Esophagus (tissue), 2 donors: ENCODE data around the gene ENTHD1. TPM values are rescaled to one million over a fixed set of nuclear protein-coding genes. Genes with fewer than 3 reads are reported as not detected.

Experiments
- H3K27ac ChIP-seq, 2 donors: one replicate each; pipeline ENCODE4 v1.5.1; 2013; ENCODE audit warnings: low read depth in 2 of 2, mild to moderate bottlenecking in 2 of 2, inconsistent platforms in 1 of 2, low read length in 1 of 2, moderate library complexity in 1 of 2
- H3K27me3 ChIP-seq, 2 donors: one replicate each; pipeline ENCODE4 v1.6.1; 2013; ENCODE audit warnings: low read length in 2 of 2, control low read depth in 1 of 2, mild to moderate bottlenecking in 1 of 2; ENCODE audit not compliant: insufficient read depth in 2 of 2, control insufficient read depth in 1 of 2
- H3K36me3 ChIP-seq, 2 donors: one replicate each; pipeline ENCODE4 v1.6.1; 2013; ENCODE audit warnings: low read length in 1 of 2; ENCODE audit not compliant: control insufficient read depth in 2 of 2, insufficient read depth in 2 of 2
- H3K4me1 ChIP-seq, 2 donors: one replicate each; pipeline ENCODE4 v1.6.1; 2013; ENCODE audit warnings: low read length in 1 of 2; ENCODE audit not compliant: control insufficient read depth in 2 of 2, insufficient read depth in 2 of 2
- H3K4me3 ChIP-seq, 2 donors: one replicate each; pipeline ENCODE4 v1.5.1; 2013; ENCODE audit warnings: low read length in 2 of 2, mild to moderate bottlenecking in 2 of 2, low read depth in 1 of 2, moderate library complexity in 1 of 2
- H3K9me3 ChIP-seq, 2 donors: one replicate each; pipeline ENCODE4 v1.6.1; 2013; ENCODE audit warnings: mild to moderate bottlenecking in 2 of 2, low read depth in 1 of 2, low read length in 1 of 2, moderate library complexity in 1 of 2; ENCODE audit not compliant: control insufficient read depth in 2 of 2, insufficient read depth in 1 of 2
- WGBS, 2 donors: extraction: QIAGEN DNeasy Blood & Tissue Kit; methylation state at CpG; one replicate each; pipeline ENCODE4 v1.1.7; 2013; 5-methylcytosine and 5-hydroxymethylcytosine counted together
- polyA plus RNA-seq, 2 donors: library from polyadenylated mRNA; stranded (reverse); fragments of 200-250 nt; gene quantifications; one replicate each; pipeline ENCODE4 v1.2.3, GENCODE V29; 2013
- donor health status: healthy with polysubstance abuse.
- donor health status: Bipolar disorder and iron deficiency.

The ENTHD1 gene
- polyA plus RNA-seq, 2 donors = not detected

DNA sequence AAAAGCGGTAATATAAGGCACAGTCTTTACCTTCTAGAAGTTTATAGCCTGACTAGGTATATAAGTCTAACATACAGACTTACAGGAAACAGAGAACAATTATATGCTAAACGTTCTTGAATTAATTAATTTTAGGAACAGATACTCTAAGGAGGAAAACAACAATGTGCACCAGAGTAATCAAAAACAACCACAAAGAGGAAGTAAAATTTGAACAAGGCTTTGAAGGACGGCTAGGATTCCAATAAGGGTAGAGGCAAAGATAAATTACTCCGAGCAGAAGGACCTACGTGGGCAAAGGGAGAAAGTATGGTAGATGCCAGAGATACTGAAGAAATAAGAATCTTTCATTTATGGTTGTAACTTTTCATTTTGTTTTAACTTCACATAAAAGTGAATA is 54.4 kb downstream of the ENTHD1 start:
- no peak overlapping the region for H3K27ac ChIP-seq
- H3K4me1 ChIP-seq = no peaks in the 10 kb centered on the region
- H3K36me3 ChIP-seq = no peaks in the 10 kb centered on the region
- peaks cover 0 to 2% of the 10 kb centered on the region in 2 donors for H3K9me3 ChIP-seq
- peaks cover 0 to 5% of the 10 kb centered on the region in 2 donors for H3K27me3 ChIP-seq
- WGBS, 2 donors = 61 to 70% methylated on average over 5 of the region's 5 CpGs
- H3K4me3 ChIP-seq = no peak overlapping the region

DNA sequence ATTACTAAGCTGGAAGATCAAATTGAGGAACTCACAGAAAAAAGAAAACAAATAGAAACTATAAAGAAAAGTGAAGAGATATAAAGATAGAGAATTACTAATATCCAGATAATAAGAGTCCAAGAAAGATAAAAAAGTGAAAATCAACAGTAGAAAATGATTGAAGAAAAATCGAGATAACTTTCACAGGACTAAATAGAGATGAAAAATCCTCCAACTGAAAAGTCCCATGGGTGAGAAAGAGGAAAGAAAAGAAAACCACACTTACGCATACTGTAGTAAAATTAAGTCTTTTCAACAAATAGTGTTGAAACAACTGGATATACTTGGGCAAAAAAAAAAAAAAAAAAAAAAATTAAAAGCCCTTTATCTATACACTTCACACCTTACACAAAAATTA is 60.0 kb downstream of the ENTHD1 start:
- no peaks in the 10 kb centered on the region for H3K9me3 ChIP-seq
- peaks cover 0 to 3% of the 10 kb centered on the region in 2 donors for H3K27me3 ChIP-seq
- no peaks in the 10 kb centered on the region for H3K36me3 ChIP-seq
- no peak overlapping the region for H3K27ac ChIP-seq
- no peaks in the 10 kb centered on the region for H3K4me1 ChIP-seq
- 80 to 89% methylated on average over 2 of the region's 2 CpGs for WGBS, 2 donors
- H3K4me3 ChIP-seq = no peak overlapping the region

DNA sequence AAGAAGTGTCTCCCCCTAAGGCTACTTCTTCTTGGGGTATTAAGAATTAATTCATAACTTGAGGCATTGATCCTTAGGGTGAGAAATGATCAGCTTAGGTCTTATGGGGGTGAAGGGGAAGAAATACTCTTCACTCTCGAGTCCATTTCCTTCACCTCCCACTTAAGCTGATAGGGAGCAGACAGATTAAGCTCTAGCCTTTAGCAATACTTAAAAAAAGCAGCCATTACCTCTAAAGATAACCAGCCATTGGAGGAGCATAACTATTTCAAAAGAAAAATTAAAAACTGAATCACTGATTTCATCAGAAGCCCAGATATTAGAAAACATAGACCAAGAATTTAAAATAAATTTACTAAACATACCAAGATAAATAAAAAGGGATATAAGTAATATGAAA is 60.5 kb downstream of the ENTHD1 start:
- Histone ChIP-seq H3K4me1 (no peaks in the 10 kb centered on the region), H3K27me3 (peaks cover 0 to 3% of the 10 kb centered on the region in 2 donors), H3K27ac (no peak overlapping the region), H3K36me3 (no peaks in the 10 kb centered on the region), H3K4me3 (no peak overlapping the region), H3K9me3 (no peaks in the 10 kb centered on the region)
- WGBS, 2 donors = 0 to 36% methylated on average over 1 of the region's 1 CpG

DNA sequence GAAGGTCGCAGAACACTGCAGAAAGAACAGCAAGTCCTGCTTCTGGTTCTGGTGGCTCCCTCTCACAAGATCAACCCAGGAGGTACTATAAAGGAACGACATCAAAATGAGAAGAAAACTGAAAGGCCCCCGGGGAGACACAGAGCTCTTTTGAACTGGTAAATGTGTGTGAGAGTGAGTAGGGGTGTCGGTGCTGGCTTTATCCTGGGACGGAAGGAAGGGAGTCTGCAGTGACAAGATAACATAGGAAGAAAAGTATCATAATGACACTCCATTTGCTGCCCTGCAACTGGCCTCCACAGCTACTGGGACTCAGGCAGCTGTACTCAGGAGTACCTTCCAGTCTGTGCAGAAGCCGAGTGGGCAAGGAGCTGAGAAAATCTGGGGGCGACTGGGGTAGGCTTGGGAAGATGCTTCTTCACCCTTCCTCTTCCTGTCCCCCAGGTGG is 60.9 kb downstream of the ENTHD1 start:
- Histone ChIP-seq H3K9me3 (no peaks in the 10 kb centered on the region), H3K4me3 (no peak overlapping the region), H3K27ac (no peak overlapping the region), H3K36me3 (no peaks in the 10 kb centered on the region), H3K27me3 (peaks cover 0 to 3% of the 10 kb centered on the region in 2 donors), H3K4me1 (no peaks in the 10 kb centered on the region)
- 60% methylated on average over 7 of the region's 7 CpGs for WGBS, 2 donors

DNA sequence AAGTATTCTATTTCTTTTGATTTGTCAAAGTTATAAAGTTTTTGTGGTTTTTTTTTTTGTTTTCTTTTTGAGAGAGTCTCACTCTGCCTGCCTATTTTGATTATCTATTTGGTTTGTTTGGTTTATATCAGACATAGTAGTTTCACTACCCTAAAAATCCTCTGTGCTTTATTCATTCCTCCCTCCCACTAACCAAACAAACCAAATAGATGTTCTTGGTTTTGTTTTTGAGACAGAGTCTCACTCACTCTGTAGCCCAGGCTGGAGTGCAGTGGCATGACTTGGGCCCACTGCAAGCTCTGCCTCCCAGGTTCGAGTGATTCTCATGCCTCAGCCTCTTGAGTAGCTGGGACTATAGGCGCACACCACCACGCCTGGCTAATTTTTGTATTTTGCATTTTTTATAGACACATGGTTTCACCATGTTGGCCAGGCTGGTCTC is 67.9 kb downstream of the ENTHD1 start:
- Histone ChIP-seq H3K9me3 (no peaks in the 10 kb centered on the region), H3K4me1 (no peaks in the 10 kb centered on the region), H3K4me3 (no peak overlapping the region), H3K27ac (no peak overlapping the region), H3K36me3 (no peaks in the 10 kb centered on the region), H3K27me3 (no peaks in the 10 kb centered on the region)
- 86 to 91% methylated on average over 3 of the region's 3 CpGs for WGBS, 2 donors

DNA sequence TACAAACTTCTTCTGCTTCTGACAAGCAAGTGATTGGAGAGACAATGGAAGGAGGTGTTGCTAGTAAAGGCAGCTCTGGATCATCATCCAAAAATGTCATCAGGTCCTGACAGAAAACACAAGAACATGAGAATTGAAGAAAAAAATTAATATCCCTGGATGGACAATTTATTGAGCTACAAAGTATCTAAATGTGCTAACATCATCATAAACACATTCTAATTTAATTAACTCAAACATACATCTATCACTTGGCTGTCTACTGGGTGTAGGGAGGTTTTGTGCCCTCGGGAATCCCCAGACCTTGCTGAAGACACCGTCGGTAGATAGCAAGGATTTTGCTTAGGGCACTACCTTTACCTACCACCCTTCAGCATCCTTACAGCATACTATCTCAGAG is 72.6 kb downstream of the ENTHD1 start:
- Histone ChIP-seq H3K9me3 (no peaks in the 10 kb centered on the region), H3K4me1 (no peaks in the 10 kb centered on the region), H3K4me3 (no peak overlapping the region), H3K36me3 (no peaks in the 10 kb centered on the region), H3K27me3 (no peaks in the 10 kb centered on the region), H3K27ac (no peak overlapping the region)
- WGBS, 2 donors = 74 to 79% methylated on average over 3 of the region's 3 CpGs

DNA sequence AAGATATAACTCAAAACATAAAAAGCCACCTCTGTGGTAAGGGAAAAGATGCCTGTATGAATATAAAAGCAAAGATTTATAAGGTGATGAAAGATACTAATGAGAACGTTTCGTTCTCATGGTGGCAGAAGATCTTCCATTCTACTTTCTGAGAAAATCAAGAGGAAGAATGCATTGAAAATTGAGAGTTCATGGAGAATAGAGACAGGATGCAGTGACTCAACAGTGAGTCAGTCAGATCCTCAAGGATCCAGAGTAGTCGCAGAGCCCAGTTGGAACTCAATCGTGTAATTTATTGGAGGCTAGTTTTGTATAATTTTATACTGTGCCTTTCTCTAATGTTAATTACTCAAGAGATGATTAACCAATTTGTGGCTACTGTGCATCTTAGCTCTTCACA is 73.3 kb downstream of the ENTHD1 start:
- no peaks in the 10 kb centered on the region for H3K9me3 ChIP-seq
- 34 to 50% methylated on average over 4 of the region's 4 CpGs for WGBS, 2 donors
- no peaks in the 10 kb centered on the region for H3K4me1 ChIP-seq
- no peak overlapping the region for H3K4me3 ChIP-seq
- no peak overlapping the region for H3K27ac ChIP-seq
- no peaks in the 10 kb centered on the region for H3K27me3 ChIP-seq
- no peaks in the 10 kb centered on the region for H3K36me3 ChIP-seq

DNA sequence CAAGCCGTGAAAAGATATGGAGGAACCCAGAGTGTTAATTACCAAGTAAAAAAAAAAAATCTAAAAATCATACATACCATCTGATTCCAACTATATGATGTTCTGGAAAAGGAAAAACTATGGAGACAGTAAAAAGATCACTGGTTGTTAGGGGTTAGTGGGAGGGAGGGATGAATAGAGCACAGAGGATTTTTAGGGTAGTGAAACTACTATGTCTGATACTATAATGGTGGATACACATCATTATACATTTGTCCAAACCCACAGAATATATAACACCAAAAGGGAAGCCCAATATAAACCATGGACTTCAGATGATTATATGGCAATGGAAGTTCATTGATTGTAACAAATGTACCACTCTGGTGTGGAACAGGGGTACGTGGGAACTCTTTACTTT is 74.1 kb downstream of the ENTHD1 start:
- H3K27me3 ChIP-seq = no peaks in the 10 kb centered on the region
- no peak overlapping the region for H3K27ac ChIP-seq
- no peaks in the 10 kb centered on the region for H3K36me3 ChIP-seq
- H3K9me3 ChIP-seq = no peaks in the 10 kb centered on the region
- H3K4me3 ChIP-seq = no peak overlapping the region
- WGBS, 2 donors = 82% methylated on average over 2 of the region's 2 CpGs
- no peaks in the 10 kb centered on the region for H3K4me1 ChIP-seq

DNA sequence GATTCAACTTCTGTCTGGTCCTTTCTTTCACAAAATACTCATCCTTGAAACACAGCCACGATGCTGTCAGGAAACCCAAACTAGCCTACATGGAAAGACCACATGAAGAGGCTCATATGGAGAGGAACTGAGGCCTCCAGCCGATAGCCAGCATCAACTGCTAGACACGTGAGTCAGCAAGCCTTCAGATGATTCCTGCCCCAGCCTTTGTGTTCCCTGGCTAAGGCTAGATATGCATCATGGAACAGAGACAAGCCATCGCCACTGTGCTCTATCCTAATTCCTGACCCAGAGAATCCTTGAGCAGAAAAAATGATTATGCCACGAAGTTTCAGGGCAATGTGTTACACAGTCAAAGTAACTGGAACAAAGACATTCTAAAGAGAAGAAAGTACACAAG is 75.5 kb downstream of the ENTHD1 start:
- H3K9me3 ChIP-seq = no peaks in the 10 kb centered on the region
- no peaks in the 10 kb centered on the region for H3K27me3 ChIP-seq
- H3K4me1 ChIP-seq = no peaks in the 10 kb centered on the region
- H3K4me3 ChIP-seq = no peak overlapping the region
- WGBS, 2 donors = 56 to 63% methylated on average over 5 of the region's 5 CpGs
- no peaks in the 10 kb centered on the region for H3K36me3 ChIP-seq
- H3K27ac ChIP-seq = no peak overlapping the region

DNA sequence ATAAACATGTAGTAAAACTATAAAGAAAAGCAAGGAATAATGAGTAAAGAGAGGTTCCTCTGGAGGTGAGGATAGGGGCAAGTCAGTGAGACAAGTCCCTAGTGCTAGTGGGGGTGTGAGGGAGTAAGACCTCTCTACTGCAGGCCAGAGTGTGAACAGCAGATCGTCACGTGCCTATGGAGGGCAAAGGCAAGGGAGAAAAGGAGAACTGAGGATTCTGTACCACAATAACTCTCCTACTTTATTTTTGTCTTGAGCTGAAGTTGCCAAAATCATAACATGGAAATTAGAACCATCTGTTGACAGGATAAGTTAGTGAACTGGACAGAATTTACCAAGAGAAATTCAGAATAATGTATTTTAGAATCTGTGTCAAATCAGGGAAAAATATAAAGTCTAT is 77.6 kb downstream of the ENTHD1 start:
- WGBS, 2 donors = 53 to 59% methylated on average over 2 of the region's 2 CpGs
- H3K27me3 ChIP-seq = no peaks in the 10 kb centered on the region
- no peak overlapping the region for H3K4me3 ChIP-seq
- no peaks in the 10 kb centered on the region for H3K36me3 ChIP-seq
- no peak overlapping the region for H3K27ac ChIP-seq
- no peaks in the 10 kb centered on the region for H3K4me1 ChIP-seq
- no peaks in the 10 kb centered on the region for H3K9me3 ChIP-seq
